Peyer's patch (tissue), 4 donors: ENCODE results near the gene ASB13.

Experiments
- POLR2A ChIP-seq, 2 donors: fragments of 450-650 bp; IDR thresholded peaks; one replicate each; pipeline ENCODE4 v1.5.1; 2017; ENCODE audit warnings: antibody characterized with exemption in 2 of 2, mild to moderate bottlenecking in 2 of 2, moderate library complexity in 2 of 2
- TF ChIP-seq, protein P1 (sequence below), 6 experiments: fragments of 450-650 bp in 4 of 6; fragments of 200-600 bp in 2 of 6; sonication (generic) in 1 of 6; IDR thresholded peaks; one replicate each; pipeline ENCODE4 v1.5.1; 2017 to 2019; ENCODE audit warnings: antibody characterized with exemption in 6 of 6, mild to moderate bottlenecking in 3 of 6, moderate library complexity in 1 of 6

DNA sequence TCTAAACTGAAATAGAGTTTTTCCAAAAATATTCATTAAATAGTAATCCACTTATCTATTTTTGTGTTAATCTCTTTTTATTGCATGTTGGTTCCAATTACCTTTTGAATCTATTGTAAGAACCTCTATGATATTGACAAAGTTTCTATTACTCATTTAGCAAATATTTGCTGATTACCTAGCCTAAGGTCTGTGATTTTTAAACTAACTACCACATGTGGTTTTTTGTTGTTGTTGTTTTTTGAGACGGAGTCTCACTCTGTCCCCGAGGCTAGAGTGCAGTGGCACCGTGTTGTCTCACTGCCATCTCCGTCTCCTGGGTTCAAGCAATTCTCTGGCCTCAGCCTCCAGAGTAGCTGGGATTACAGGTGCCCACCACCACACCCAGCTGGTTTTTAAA, 2.0 kb upstream of the ASB13 start:
- TF ChIP-seq, protein P1, sequence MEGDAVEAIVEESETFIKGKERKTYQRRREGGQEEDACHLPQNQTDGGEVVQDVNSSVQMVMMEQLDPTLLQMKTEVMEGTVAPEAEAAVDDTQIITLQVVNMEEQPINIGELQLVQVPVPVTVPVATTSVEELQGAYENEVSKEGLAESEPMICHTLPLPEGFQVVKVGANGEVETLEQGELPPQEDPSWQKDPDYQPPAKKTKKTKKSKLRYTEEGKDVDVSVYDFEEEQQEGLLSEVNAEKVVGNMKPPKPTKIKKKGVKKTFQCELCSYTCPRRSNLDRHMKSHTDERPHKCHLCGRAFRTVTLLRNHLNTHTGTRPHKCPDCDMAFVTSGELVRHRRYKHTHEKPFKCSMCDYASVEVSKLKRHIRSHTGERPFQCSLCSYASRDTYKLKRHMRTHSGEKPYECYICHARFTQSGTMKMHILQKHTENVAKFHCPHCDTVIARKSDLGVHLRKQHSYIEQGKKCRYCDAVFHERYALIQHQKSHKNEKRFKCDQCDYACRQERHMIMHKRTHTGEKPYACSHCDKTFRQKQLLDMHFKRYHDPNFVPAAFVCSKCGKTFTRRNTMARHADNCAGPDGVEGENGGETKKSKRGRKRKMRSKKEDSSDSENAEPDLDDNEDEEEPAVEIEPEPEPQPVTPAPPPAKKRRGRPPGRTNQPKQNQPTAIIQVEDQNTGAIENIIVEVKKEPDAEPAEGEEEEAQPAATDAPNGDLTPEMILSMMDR (IDR thresholded peaks at IDR 0.05) = no peak
- no peak for TF ChIP-seq POLR2A (IDR thresholded peaks at IDR 0.05)
